Stimulated activated CD8-positive, alpha-beta memory T cell treated with anti-CD3 and anti-CD28 coated beads, Interleukin-2, amount 100 ng/mL, for 1 hour (primary cell): ENCODE results near the gene TMEM125.
A peak's percentile ranks its signal among the peaks of the same experiment; 100 is the strongest.

Source experiments
- DNase-seq, 2 donors: peaks; one replicate each; pipeline ENCODE4 v3.0.0-alpha.2; 2020; ENCODE audit warnings: low read depth in 2 of 2

TMEM125 gene

GRCh38 chr1:43269627-43270375 is at the start of gene TMEM125:
Gene TMEM125 (plus strand): TSS chr1:43269983. CDS start chr1:43272723, 2,740 bp downstream.
- DNase-seq: no peak

GRCh38 chr1:43220905-43221778 is 48.6 kb upstream of the TMEM125 start:
- no peak for DNase-seq

GRCh38 chr1:43221797-43222196 is 48.0 kb upstream of the TMEM125 start:
- DNase-seq: no peak

GRCh38 chr1:43222879-43223278 is 46.9 kb upstream of the TMEM125 start:
- DNase-seq: no peak

- no peak for DNase-seq
Measured at GRCh38 chr1:43225168-43225567, 44.6 kb upstream of the TMEM125 start.

GRCh38 chr1:43227143-43227764 is 42.5 kb upstream of the TMEM125 start:
- DNase-seq: peak; percentile 73 to 75

GRCh38 chr1:43229826-43230780 is 39.7 kb upstream of the TMEM125 start:
- no peak for DNase-seq

GRCh38 chr1:43232074-43232473 is 37.7 kb upstream of the TMEM125 start:
- DNase-seq: no peak

GRCh38 chr1:43232482-43232881 is 37.3 kb upstream of the TMEM125 start:
- no peak for DNase-seq

- no peak for DNase-seq
Measured at GRCh38 chr1:43233631-43234030, 36.2 kb upstream of the TMEM125 start.

GRCh38 chr1:43234267-43234666 is 35.5 kb upstream of the TMEM125 start:
- DNase-seq: no peak

GRCh38 chr1:43235040-43235439 is 34.7 kb upstream of the TMEM125 start:
- DNase-seq: no peak

- DNase-seq: no peak
Measured at GRCh38 chr1:43235451-43236121, 34.2 kb upstream of the TMEM125 start.

GRCh38 chr1:43237121-43237520 is 32.7 kb upstream of the TMEM125 start:
- DNase-seq: no peak

- no peak for DNase-seq
Measured at GRCh38 chr1:43238085-43238484, 31.7 kb upstream of the TMEM125 start.

- DNase-seq: no peak
Measured at GRCh38 chr1:43238991-43239469, 30.8 kb upstream of the TMEM125 start.

- DNase-seq: no peak
Measured at GRCh38 chr1:43239484-43239883, 30.3 kb upstream of the TMEM125 start.

GRCh38 chr1:43241413-43241836 is 28.4 kb upstream of the TMEM125 start:
- no peak for DNase-seq

- no peak for DNase-seq
Measured at GRCh38 chr1:43243299-43243698, 26.5 kb upstream of the TMEM125 start.

- no peak for DNase-seq
Measured at GRCh38 chr1:43246466-43247213, 23.1 kb upstream of the TMEM125 start.
